Keratinocyte (primary cell): Measurements from ENCODE around the gene STX7. TPM values are rescaled to one million over a fixed set of nuclear protein-coding genes. Genes with fewer than 3 reads are reported as not detected.

Experiments used
- DNase-seq: peaks from one replicate; pipeline ENCODE4 v3.0.0-alpha.2; 2011; ENCODE audit warnings: low read depth, missing footprints, low spot score
- FAIRE-seq: peaks from 2 replicates; lab custom pipeline; 2011; peaks lifted over from hg19 to GRCh38; lab: Jason Lieb, UNC
- H2AFZ ChIP-seq: 2 replicates; pipeline ENCODE4 v1.6.0; 2012; ENCODE audit warnings: low read length, control low read depth, inconsistent platforms; ENCODE audit not compliant: control insufficient read depth
- H3K27ac ChIP-seq: 2 replicates; pipeline ENCODE4 v1.5.1; 2011; ENCODE audit warnings: low read length; ENCODE audit not compliant: control insufficient read depth, insufficient read depth
- H3K27me3 ChIP-seq: 3 replicates; pipeline ENCODE4 v1.6.0; 2011; ENCODE audit warnings: low read length; ENCODE audit not compliant: control insufficient read depth, insufficient read depth; ENCODE audit errors: extremely low read depth
- H3K36me3 ChIP-seq, 2 experiments: 2 replicates in 1 of 2; 3 replicates in 1 of 2; pipeline ENCODE4 v1.5.1; 2011; ENCODE audit warnings: low read length in 2 of 2, mild to moderate bottlenecking in 1 of 2; ENCODE audit not compliant: control insufficient read depth in 2 of 2, insufficient read depth in 2 of 2; ENCODE audit errors: extremely low read depth in 1 of 2
- H3K4me1 ChIP-seq: 3 replicates; pipeline ENCODE4 v1.5.1; 2011; ENCODE audit warnings: low read length; ENCODE audit not compliant: control insufficient read depth, insufficient read depth; ENCODE audit errors: extremely low read depth
- H3K4me2 ChIP-seq: 3 replicates; pipeline ENCODE4 v1.6.0; 2011; ENCODE audit warnings: low read depth, low read length; ENCODE audit not compliant: control insufficient read depth, insufficient read depth; ENCODE audit errors: extremely low read depth
- H3K4me3 ChIP-seq, 3 experiments: fragments of 200-600 bp in 1 of 3; sonication (generic) in 1 of 3; 2 replicates in 2 of 3; 3 replicates in 1 of 3; pipeline ENCODE4 v1.5.1; 2011 to 2016; ENCODE audit warnings: low read length in 3 of 3, mild to moderate bottlenecking in 3 of 3, control low read depth in 2 of 3, inconsistent platforms in 1 of 3, low read depth in 1 of 3, mixed read lengths in 1 of 3, mixed run types in 1 of 3, moderate library complexity in 1 of 3; ENCODE audit not compliant: control insufficient read depth in 2 of 3, insufficient read depth in 2 of 3; ENCODE audit errors: extremely low read depth in 1 of 3
- H3K79me2 ChIP-seq: 2 replicates; pipeline ENCODE4 v1.6.0; 2012; ENCODE audit warnings: low read length; ENCODE audit not compliant: control insufficient read depth, insufficient read depth
- H3K9ac ChIP-seq: 3 replicates; pipeline ENCODE4 v1.6.0; 2011; ENCODE audit warnings: low read length; ENCODE audit not compliant: control insufficient read depth, insufficient read depth; ENCODE audit errors: extremely low read depth
- H3K9me1 ChIP-seq: 3 replicates; pipeline ENCODE4 v1.6.0; 2011; ENCODE audit warnings: low read length; ENCODE audit not compliant: control insufficient read depth, insufficient read depth; ENCODE audit errors: extremely low read depth
- H3K9me3 ChIP-seq: 2 replicates; pipeline ENCODE4 v1.5.1; 2012; ENCODE audit warnings: low read depth, low read length; ENCODE audit not compliant: control insufficient read depth
- H4K20me1 ChIP-seq: 3 replicates; pipeline ENCODE4 v1.6.0; 2011; ENCODE audit warnings: low read length; ENCODE audit not compliant: control insufficient read depth, insufficient read depth; ENCODE audit errors: extremely low read depth
- CTCF ChIP-seq, 3 experiments: IDR thresholded peaks in 1 of 3; conservative IDR thresholded peaks in 1 of 3; optimal IDR thresholded peaks in 1 of 3; 2 replicates in 2 of 3; 3 replicates in 1 of 3; pipeline versions ENCODE3 to v1.5.1; 2011; ENCODE audit warnings: low read length in 3 of 3, mild to moderate bottlenecking in 3 of 3, moderate library complexity in 2 of 3, control low read depth in 1 of 3, inconsistent platforms in 1 of 3; ENCODE audit not compliant: insufficient read depth in 2 of 3; ENCODE audit errors: extremely low read depth in 1 of 3
- EZH2 ChIP-seq: IDR thresholded peaks from one replicate; pipeline ENCODE4 v1.6.1; 2012; ENCODE audit warnings: inconsistent platforms, mild to moderate bottlenecking, low read length, moderate library complexity
- dilution Hi-C: fragments of 300-500 bp; cut with MboI; formaldehyde crosslinking; loops from one replicate; pipeline ENCODE4 v1.7.0; 2020; ENCODE audit warnings: low sequenced_read_pairs; ENCODE audit not compliant: extremely low pct_ligation_motif_present
- polyA plus RNA-seq, 5 experiments: library from polyadenylated mRNA; depleted of rRNA in 3 of 5; stranded (reverse) in 3 of 5; stranded (forward) in 1 of 5; unstranded in 1 of 5; fragments of >200 nt; gene quantifications; 1 replicate in 1 of 5; 2 replicates in 3 of 5; 3 replicates in 1 of 5; pipeline versions ENCODE4 v1.2.1 to v1.2.3, GENCODE V29; 2011 to 2012; ENCODE audit warnings: missing spikeins in 2 of 5, low read depth in 1 of 5, low replicate concordance in 1 of 5

The STX7 gene
- polyA plus RNA-seq, 1 donor (not counting 4 experiments of a cell fraction or from before 2014, with no cell fraction given): 41.0 TPM

GRCh38 chr6:132530293-132530974, 17.5 kb upstream of the STX7 start:
- Histone ChIP-seq H3K4me3 (peak overlapping the region in 1 of 3 experiments; percentile 26), H3K9ac (no peak overlapping the region), H3K9me3 (no peaks in the 10 kb centered on the region), H3K27ac (no peak overlapping the region), H3K4me2 (peak overlapping the region; percentile 84), H3K27me3 (no peaks in the 10 kb centered on the region), H3K9me1 (no peaks in the 10 kb centered on the region), H3K4me1 (no peaks in the 10 kb centered on the region), H4K20me1 (no peaks in the 10 kb centered on the region), H3K79me2 (no peaks in the 10 kb centered on the region), H3K36me3 (no peaks in the 10 kb centered on the region), H2AFZ (peak overlapping the region; percentile 90)
- dilution Hi-C loops: no loop called here
- no peak for DNase-seq
- FAIRE-seq: peak; percentile 77
- no peak for TF ChIP-seq EZH2
- peak; percentile 51 to 62 (median 58) for TF ChIP-seq CTCF (optimal IDR thresholded peaks at IDR 0.05 in 1 of 3, IDR thresholded peaks at IDR 0.05 in 1 of 3, conservative IDR thresholded peaks at IDR 0.05 in 1 of 3; ENCODE audit: extremely low read depth in 1 of 3, insufficient read depth in 2 of 3, low read length in 3 of 3)

- dilution Hi-C loops: loop anchor here (10.0 kb wide), 1 partner anchor 237 kb away; no protein-coding TSS in a partner anchor
Observed at GRCh38 chr6:132527791-132528190, 14.9 kb upstream of the STX7 start.

More at GRCh38 chr6:132527791-132528190, 14.9 kb upstream of the STX7 start:
- H2AFZ ChIP-seq: no peak overlapping the region
- no peaks in the 10 kb centered on the region for H3K36me3 ChIP-seq
- no peak overlapping the region for H3K4me3 ChIP-seq
- DNase-seq (no peak), FAIRE-seq (no peak)
- no peaks in the 10 kb centered on the region for H3K27me3 ChIP-seq
- H3K27ac ChIP-seq: no peak overlapping the region
- H3K4me2 ChIP-seq: no peak overlapping the region
- H4K20me1 ChIP-seq: no peaks in the 10 kb centered on the region
- no peaks in the 10 kb centered on the region for H3K79me2 ChIP-seq
- no peak overlapping the region for H3K9ac ChIP-seq
- TF ChIP-seq CTCF (optimal IDR thresholded peaks at IDR 0.05 in 1 of 3, IDR thresholded peaks at IDR 0.05 in 1 of 3, conservative IDR thresholded peaks at IDR 0.05 in 1 of 3; ENCODE audit: extremely low read depth in 1 of 3, insufficient read depth in 2 of 3, low read length in 3 of 3): no peak
- H3K9me1 ChIP-seq: no peaks in the 10 kb centered on the region
- H3K4me1 ChIP-seq: no peaks in the 10 kb centered on the region
- H3K9me3 ChIP-seq: no peaks in the 10 kb centered on the region
